NCI-H510A (cell line): ENCODE results near the gene AMDHD2.
"Not testable (repeated sequence)": the region's sequence is repeated elsewhere in the genome, so short reads cannot be mapped to it uniquely, and the experiment has no call there.

Experiments used
- DNase-seq: peaks from one replicate; lab custom pipeline; 2025; lab: John Stamatoyannopoulos, UW

AMDHD2 gene

GRCh38 chr16:2534335-2534734, 14.2 kb downstream of the AMDHD2 start:
- DNase-seq, result not testable (repeated sequence)

- no peak for DNase-seq
These were observed 15.4 kb downstream of the AMDHD2 start for GRCh38 chr16:2535625-2536013.

GRCh38 chr16:2537451-2538379, 17.5 kb downstream of the AMDHD2 start, which contains the start of gene PDPK1:
TSS of gene PDPK1 (plus strand) at chr16:2538021. CDS start at chr16:2538113, 92 bp downstream.
- peak; percentile 68 for DNase-seq

GRCh38 chr16:2539192-2539844, 19.1 kb downstream of the AMDHD2 start:
- not testable (repeated sequence) for DNase-seq

GRCh38 chr16:2539845-2540458, 19.8 kb downstream of the AMDHD2 start:
- not testable (repeated sequence) for DNase-seq

- DNase-seq, result not testable (repeated sequence)
These were observed 20.7 kb downstream of the AMDHD2 start for GRCh38 chr16:2540912-2541311.

GRCh38 chr16:2541409-2541808, 21.2 kb downstream of the AMDHD2 start:
- DNase-seq, result not testable (repeated sequence)

GRCh38 chr16:2543771-2544170, 23.6 kb downstream of the AMDHD2 start:
- not testable (repeated sequence) for DNase-seq

- not testable (repeated sequence) for DNase-seq
These were observed 30.2 kb downstream of the AMDHD2 start for GRCh38 chr16:2550283-2550878.

- DNase-seq, result not testable (repeated sequence)
These were observed 31.3 kb downstream of the AMDHD2 start for GRCh38 chr16:2551420-2551889.

- not testable (repeated sequence) for DNase-seq
These were observed 34.7 kb downstream of the AMDHD2 start for GRCh38 chr16:2554709-2555425.

GRCh38 chr16:2557150-2557549, 37.0 kb downstream of the AMDHD2 start:
- DNase-seq, result not testable (repeated sequence)

GRCh38 chr16:2560131-2560797, 40.1 kb downstream of the AMDHD2 start:
- not testable (repeated sequence) for DNase-seq

- not testable (repeated sequence) for DNase-seq
These were observed 40.6 kb downstream of the AMDHD2 start for GRCh38 chr16:2560798-2561133.

- DNase-seq, result not testable (repeated sequence)
These were observed 47.3 kb downstream of the AMDHD2 start for GRCh38 chr16:2567506-2567905.

GRCh38 chr16:2568573-2568972, 48.4 kb downstream of the AMDHD2 start:
- DNase-seq, result not testable (repeated sequence)

- not testable (repeated sequence) for DNase-seq
These were observed 52.5 kb downstream of the AMDHD2 start for GRCh38 chr16:2572704-2573103.

GRCh38 chr16:2575839-2576238, 55.7 kb downstream of the AMDHD2 start:
- not testable (repeated sequence) for DNase-seq

GRCh38 chr16:2577044-2577443, 56.9 kb downstream of the AMDHD2 start:
- not testable (repeated sequence) for DNase-seq

- DNase-seq, result not testable (repeated sequence)
These were observed 58.7 kb downstream of the AMDHD2 start for GRCh38 chr16:2578905-2579304.

- not testable (repeated sequence) for DNase-seq
These were observed 60.0 kb downstream of the AMDHD2 start for GRCh38 chr16:2580143-2580542.
